ENCODE results near the gene MAPKAP1.

DNA sequence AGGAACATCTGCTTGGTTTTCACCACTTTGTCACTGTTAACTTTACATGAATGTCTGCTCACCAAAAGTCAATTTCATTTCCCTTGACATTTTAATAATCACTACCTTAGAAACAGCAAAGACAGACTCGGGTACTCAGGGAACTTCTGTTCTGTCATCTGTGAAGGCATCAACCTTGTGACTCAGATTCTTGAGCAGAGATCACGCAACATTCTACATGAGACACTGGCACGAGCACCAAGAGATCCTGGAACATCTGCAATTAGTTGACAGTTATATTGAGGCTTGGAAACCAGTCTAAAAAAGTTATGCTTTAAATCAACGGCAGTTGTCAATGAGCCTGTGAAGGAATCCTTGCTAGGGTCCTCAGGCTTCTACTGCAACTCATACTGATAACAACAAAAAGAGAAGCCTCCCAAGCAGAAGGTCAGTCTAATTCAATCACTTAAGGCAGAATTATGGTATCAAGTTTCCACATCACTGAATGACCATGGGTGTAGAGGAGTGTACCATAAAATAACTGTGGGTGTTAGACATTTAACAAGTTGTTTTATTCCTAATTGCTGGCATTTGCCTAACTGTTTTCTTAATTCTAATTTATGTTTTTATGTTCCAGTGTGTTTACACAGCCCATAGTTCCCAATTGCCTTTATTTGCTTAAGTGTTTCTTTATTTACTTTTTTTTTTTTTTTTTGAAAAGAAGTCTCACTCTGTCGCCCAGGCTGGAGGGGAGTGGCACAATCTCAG, 36.8 kb upstream of the MAPKAP1 start:
- 0 out of 2 replicates have a peak, but pooled peaks have one; percentile 16 for TF ChIP-seq TARDBP (IDR thresholded peaks at IDR 0.05)
- TF ChIP-seq SP1 (IDR thresholded peaks at IDR 0.05) = no peak
- no peak for TF ChIP-seq ARNT (IDR thresholded peaks at IDR 0.05)
- TF ChIP-seq FOXM1 (IDR thresholded peaks at IDR 0.05; ENCODE audit: borderline replicate concordance) = no peak
- TF ChIP-seq SUZ12 (IDR thresholded peaks at IDR 0.05) = no peak
- no peak for TF ChIP-seq ELF4 (IDR thresholded peaks at IDR 0.05)
- peak; percentile 70 for TF ChIP-seq PKNOX1 (IDR thresholded peaks at IDR 0.05)
- no peak for TF ChIP-seq BHLHE40 (IDR thresholded peaks at IDR 0.05; ENCODE audit: borderline replicate concordance)
- no peak for TF ChIP-seq LEF1 (IDR thresholded peaks at IDR 0.05; ENCODE audit: borderline replicate concordance)
- no peak for TF ChIP-seq NFRKB (IDR thresholded peaks at IDR 0.05)
- TF ChIP-seq ZNF384 (IDR thresholded peaks at IDR 0.05) = peak; percentile 98
- no peak for TF ChIP-seq HDGF (IDR thresholded peaks at IDR 0.05; ENCODE audit: borderline replicate concordance)

Data from HEK293T (cell line).